H1 (cell line): ENCODE data around the gene RIT2. TPM values are rescaled to one million over a fixed set of nuclear protein-coding genes. Genes with fewer than 3 reads are reported as not detected.

Source experiments
- CEBPB ChIP-seq: IDR thresholded peaks from 2 replicates; pipeline ENCODE4 v1.6.1; 2012; ENCODE audit warnings: low read depth, low read length
- RXRA ChIP-seq: IDR thresholded peaks from 2 replicates; pipeline ENCODE4 v1.6.1; 2011; ENCODE audit warnings: low read depth, mild to moderate bottlenecking, low read length, moderate library complexity; ENCODE audit not compliant: insufficient read depth
- SP4 ChIP-seq: IDR thresholded peaks from 2 replicates; pipeline ENCODE4 v1.6.1; 2012; ENCODE audit warnings: low read length, inconsistent platforms
- SRF ChIP-seq: IDR thresholded peaks from 2 replicates; pipeline ENCODE4 v1.6.1; 2011; ENCODE audit warnings: mild to moderate bottlenecking, low read depth, low read length, moderate library complexity
- polyA plus RNA-seq, 7 experiments: library from polyadenylated mRNA; depleted of rRNA in 3 of 7; stranded (reverse) in 5 of 7; unstranded in 2 of 7; fragments of >200 nt in 5 of 7; fragments of 200-250 nt in 2 of 7; gene quantifications; 1 replicate in 5 of 7; 2 replicates in 1 of 7; 4 replicates in 1 of 7; pipeline versions ENCODE4 v1.2.1 to v1.2.3, GENCODE V29; 2011 to 2013; ENCODE audit warnings: missing spikeins in 2 of 7, mixed read lengths in 2 of 7
- total RNA-seq: library from RNA; stranded (reverse); fragmentation: NEBNext Ultra II Directional; extraction: Animal tissue kit (Norgen Biotek cat#: 25700); gene quantifications from 2 replicates; pipeline ENCODE4 v1.2.1, GENCODE V29; 2021

RIT2 gene
- total and polyA plus RNA-seq, 2 of the 8 experiments (the other 6 are each of a cell fraction or from before 2014, with no cell fraction given) = 0.67 to 3.2 TPM

DNA sequence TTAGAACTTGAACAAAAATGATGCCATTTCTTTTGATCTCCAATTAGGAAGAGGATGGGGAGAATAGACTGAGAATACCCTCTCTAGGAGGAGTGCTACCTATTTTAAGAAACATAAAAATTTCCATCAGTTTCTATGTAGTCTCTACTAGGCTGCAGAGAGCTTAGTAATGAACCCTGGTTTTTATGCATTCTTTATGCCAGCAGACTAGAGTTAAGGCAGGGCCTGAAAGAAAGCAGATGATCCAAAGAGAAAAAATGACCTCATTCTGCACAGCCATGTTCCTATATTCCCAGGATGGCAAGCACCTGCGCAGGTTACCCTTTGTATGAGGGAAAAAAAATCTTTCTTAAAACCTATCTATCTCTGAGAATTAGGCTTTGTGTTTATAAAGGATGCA is 254.9 kb downstream of the RIT2 start (continued):
- no peak for TF ChIP-seq SRF
- TF ChIP-seq RXRA = no peak
- TF ChIP-seq SP4 = no peak
- TF ChIP-seq CEBPB = no peak
- TF ChIP-seq, all 59 proteins: peak for 0
